Measurements from ENCODE around the gene EP400. TPM values are rescaled to one million over a fixed set of nuclear protein-coding genes. Genes with fewer than 3 reads are reported as not detected.
A peak's percentile ranks its signal among the peaks of the same experiment; 100 is the strongest.

The EP400 gene
- 4.0 and 28.1 TPM in 2 replicates for total RNA-seq

GRCh38 chr12:131949431-131950181, at the start of gene EP400:
EP400 (plus strand) TSS chr12:131949942; CDS start chr12:131960620, 10,678 bp downstream.
- DNase-seq (ENCODE audit: low read depth), result peak; percentile 61

- no peak for DNase-seq (ENCODE audit: low read depth)
Observed at GRCh38 chr12:131900397-131900796, 49.3 kb upstream of the EP400 start.

GRCh38 chr12:131901431-131902331, 48.1 kb upstream of the EP400 start:
- no peak for DNase-seq (ENCODE audit: low read depth)

- no peak for DNase-seq (ENCODE audit: low read depth)
Observed at GRCh38 chr12:131902332-131903241, 47.2 kb upstream of the EP400 start.

- no peak for DNase-seq (ENCODE audit: low read depth)
Observed at GRCh38 chr12:131903270-131904255, 46.2 kb upstream of the EP400 start.

GRCh38 chr12:131904346-131904745, 45.4 kb upstream of the EP400 start:
- no peak for DNase-seq (ENCODE audit: low read depth)

GRCh38 chr12:131905081-131905629, 44.6 kb upstream of the EP400 start:
- DNase-seq (ENCODE audit: low read depth), result no peak

GRCh38 chr12:131905630-131906091, 44.1 kb upstream of the EP400 start:
- no peak for DNase-seq (ENCODE audit: low read depth)

GRCh38 chr12:131907379-131908091, 42.2 kb upstream of the EP400 start:
- no peak for DNase-seq (ENCODE audit: low read depth)

- no peak for DNase-seq (ENCODE audit: low read depth)
Observed at GRCh38 chr12:131908092-131909080, 41.4 kb upstream of the EP400 start.

GRCh38 chr12:131909081-131909751, 40.5 kb upstream of the EP400 start:
- no peak for DNase-seq (ENCODE audit: low read depth)

GRCh38 chr12:131909752-131910219, 40.0 kb upstream of the EP400 start:
- no peak for DNase-seq (ENCODE audit: low read depth)

- DNase-seq (ENCODE audit: low read depth), result no peak
Observed at GRCh38 chr12:131910302-131911027, 39.3 kb upstream of the EP400 start.

GRCh38 chr12:131911028-131911650, 38.6 kb upstream of the EP400 start:
- no peak for DNase-seq (ENCODE audit: low read depth)

GRCh38 chr12:131911851-131912477, 37.8 kb upstream of the EP400 start:
- DNase-seq (ENCODE audit: low read depth), result no peak

All from renal cortical epithelial cell (primary cell).